H1 (cell line): Measurements from ENCODE around the gene THRB.

Source experiments
- BCL11A ChIP-seq, 2 experiments: IDR thresholded peaks; one replicate each; pipeline ENCODE4 v1.6.1; 2011; ENCODE audit warnings: low read depth in 2 of 2, low read length in 2 of 2, mild to moderate bottlenecking in 2 of 2
- CBX8 ChIP-seq: fragments of 300-800, 300-1000 bp; sonication (generic); IDR thresholded peaks from 2 replicates; pipeline ENCODE4 v1.7.1; 2016; ENCODE audit warnings: low read depth, low read length, borderline replicate concordance
- CHD1 ChIP-seq: IDR thresholded peaks from 2 replicates; pipeline ENCODE4 v1.6.1; 2012; ENCODE audit warnings: low read depth, low read length, improper control_type of control experiment
- CREB1 ChIP-seq: IDR thresholded peaks from 2 replicates; pipeline ENCODE4 v1.6.1; 2012; ENCODE audit warnings: inconsistent platforms
- EGR1 ChIP-seq: IDR thresholded peaks from 2 replicates; pipeline ENCODE4 v1.6.1; 2011; ENCODE audit warnings: low read depth, low read length, borderline replicate concordance
- EZH2 ChIP-seq: fragments of 200-600 bp; sonication (generic); IDR thresholded peaks from 2 replicates; pipeline ENCODE4 v1.7.1; 2012; ENCODE audit warnings: low read depth, mild to moderate bottlenecking, moderate library complexity, low read length, inconsistent platforms; ENCODE audit not compliant: severe bottlenecking
- HDAC2 ChIP-seq, 2 experiments: fragments of 300-600 bp in 1 of 2; sonication (generic) in 1 of 2; IDR thresholded peaks; 2 replicates each; pipeline ENCODE4 v1.6.1; 2011 to 2012; ENCODE audit warnings: low read depth in 2 of 2, low read length in 2 of 2, mild to moderate bottlenecking in 2 of 2, moderate library complexity in 2 of 2, borderline replicate concordance in 1 of 2, inconsistent platforms in 1 of 2
- JUN ChIP-seq: IDR thresholded peaks from 2 replicates; pipeline ENCODE4 v1.6.1; 2011; ENCODE audit warnings: low read depth, mild to moderate bottlenecking, improper control_type of control experiment, low read length
- RAD21 ChIP-seq, 2 experiments: IDR thresholded peaks in 1 of 2; conservative IDR thresholded peaks in 1 of 2; 2 replicates each; pipeline ENCODE4 v1.6.1; 2011; ENCODE audit warnings: low read depth in 2 of 2, low read length in 2 of 2, improper control_type of control experiment in 1 of 2, inconsistent platforms in 1 of 2, mild to moderate bottlenecking in 1 of 2, moderate library complexity in 1 of 2
- SIN3A ChIP-seq, 2 experiments: IDR thresholded peaks in 1 of 2; conservative IDR thresholded peaks in 1 of 2; 2 replicates each; pipeline ENCODE4 v1.6.1; 2011 to 2012; ENCODE audit warnings: low read length in 2 of 2, improper control_type of control experiment in 1 of 2, low read depth in 1 of 2, mild to moderate bottlenecking in 1 of 2
- SP4 ChIP-seq: IDR thresholded peaks from 2 replicates; pipeline ENCODE4 v1.6.1; 2012; ENCODE audit warnings: low read length, inconsistent platforms
- SRF ChIP-seq: IDR thresholded peaks from 2 replicates; pipeline ENCODE4 v1.6.1; 2011; ENCODE audit warnings: mild to moderate bottlenecking, low read depth, low read length, moderate library complexity
- ZNF274 ChIP-seq: IDR thresholded peaks from 2 replicates; pipeline ENCODE4 v1.7.0; 2012; ENCODE audit warnings: low read length, borderline replicate concordance; ENCODE audit errors: extremely low read depth
- TF ChIP-seq, protein P1 (sequence below): fragments of 300-600 bp; sonication (generic); IDR thresholded peaks from 2 replicates; pipeline ENCODE4 v1.7.1; 2012; ENCODE audit warnings: low read length, moderate library complexity, mild to moderate bottlenecking, inconsistent platforms; ENCODE audit not compliant: insufficient replicate concordance

DNA sequence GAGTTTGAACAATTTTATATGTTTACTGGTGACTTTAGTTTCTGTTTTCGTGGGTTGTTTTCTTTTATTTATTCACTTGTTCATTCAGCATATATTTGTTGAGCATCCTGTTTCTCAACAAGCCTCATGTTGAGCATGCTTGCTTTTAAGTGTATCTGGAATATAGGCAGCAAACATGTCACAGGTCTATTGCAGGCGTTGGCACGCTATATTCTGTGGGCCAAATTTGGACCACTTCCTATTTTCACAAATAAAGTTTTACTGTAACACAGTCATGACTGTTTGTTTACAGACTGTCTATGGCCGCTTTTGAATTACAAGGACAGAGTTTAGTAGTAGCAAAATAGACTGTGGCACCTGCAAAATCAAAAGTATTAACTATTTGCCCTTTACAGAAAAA is 89.6 kb downstream of the THRB start:
- TF ChIP-seq BCL11A (IDR thresholded peaks at IDR 0.05; ENCODE audit: low read depth in 2 of 2, low read length in 2 of 2) (no peak), CHD1 (no peak), JUN (no peak), CBX8 (no peak), EZH2 (no peak), CREB1 (no peak), ZNF274 (no peak), EGR1 (no peak), RAD21 (IDR thresholded peaks at IDR 0.05 in 1 of 2, conservative IDR thresholded peaks at IDR 0.05 in 1 of 2; ENCODE audit: low read depth in 2 of 2, low read length in 2 of 2) (no peak), HDAC2 (IDR thresholded peaks at IDR 0.05; ENCODE audit: borderline replicate concordance in 1 of 2, low read depth in 2 of 2, low read length in 2 of 2) (no peak), SP4 (no peak), SIN3A (conservative IDR thresholded peaks at IDR 0.05 in 1 of 2, IDR thresholded peaks at IDR 0.05 in 1 of 2; ENCODE audit: low read depth in 1 of 2, low read length in 2 of 2) (no peak), SRF (no peak)
- TF ChIP-seq, protein P1, sequence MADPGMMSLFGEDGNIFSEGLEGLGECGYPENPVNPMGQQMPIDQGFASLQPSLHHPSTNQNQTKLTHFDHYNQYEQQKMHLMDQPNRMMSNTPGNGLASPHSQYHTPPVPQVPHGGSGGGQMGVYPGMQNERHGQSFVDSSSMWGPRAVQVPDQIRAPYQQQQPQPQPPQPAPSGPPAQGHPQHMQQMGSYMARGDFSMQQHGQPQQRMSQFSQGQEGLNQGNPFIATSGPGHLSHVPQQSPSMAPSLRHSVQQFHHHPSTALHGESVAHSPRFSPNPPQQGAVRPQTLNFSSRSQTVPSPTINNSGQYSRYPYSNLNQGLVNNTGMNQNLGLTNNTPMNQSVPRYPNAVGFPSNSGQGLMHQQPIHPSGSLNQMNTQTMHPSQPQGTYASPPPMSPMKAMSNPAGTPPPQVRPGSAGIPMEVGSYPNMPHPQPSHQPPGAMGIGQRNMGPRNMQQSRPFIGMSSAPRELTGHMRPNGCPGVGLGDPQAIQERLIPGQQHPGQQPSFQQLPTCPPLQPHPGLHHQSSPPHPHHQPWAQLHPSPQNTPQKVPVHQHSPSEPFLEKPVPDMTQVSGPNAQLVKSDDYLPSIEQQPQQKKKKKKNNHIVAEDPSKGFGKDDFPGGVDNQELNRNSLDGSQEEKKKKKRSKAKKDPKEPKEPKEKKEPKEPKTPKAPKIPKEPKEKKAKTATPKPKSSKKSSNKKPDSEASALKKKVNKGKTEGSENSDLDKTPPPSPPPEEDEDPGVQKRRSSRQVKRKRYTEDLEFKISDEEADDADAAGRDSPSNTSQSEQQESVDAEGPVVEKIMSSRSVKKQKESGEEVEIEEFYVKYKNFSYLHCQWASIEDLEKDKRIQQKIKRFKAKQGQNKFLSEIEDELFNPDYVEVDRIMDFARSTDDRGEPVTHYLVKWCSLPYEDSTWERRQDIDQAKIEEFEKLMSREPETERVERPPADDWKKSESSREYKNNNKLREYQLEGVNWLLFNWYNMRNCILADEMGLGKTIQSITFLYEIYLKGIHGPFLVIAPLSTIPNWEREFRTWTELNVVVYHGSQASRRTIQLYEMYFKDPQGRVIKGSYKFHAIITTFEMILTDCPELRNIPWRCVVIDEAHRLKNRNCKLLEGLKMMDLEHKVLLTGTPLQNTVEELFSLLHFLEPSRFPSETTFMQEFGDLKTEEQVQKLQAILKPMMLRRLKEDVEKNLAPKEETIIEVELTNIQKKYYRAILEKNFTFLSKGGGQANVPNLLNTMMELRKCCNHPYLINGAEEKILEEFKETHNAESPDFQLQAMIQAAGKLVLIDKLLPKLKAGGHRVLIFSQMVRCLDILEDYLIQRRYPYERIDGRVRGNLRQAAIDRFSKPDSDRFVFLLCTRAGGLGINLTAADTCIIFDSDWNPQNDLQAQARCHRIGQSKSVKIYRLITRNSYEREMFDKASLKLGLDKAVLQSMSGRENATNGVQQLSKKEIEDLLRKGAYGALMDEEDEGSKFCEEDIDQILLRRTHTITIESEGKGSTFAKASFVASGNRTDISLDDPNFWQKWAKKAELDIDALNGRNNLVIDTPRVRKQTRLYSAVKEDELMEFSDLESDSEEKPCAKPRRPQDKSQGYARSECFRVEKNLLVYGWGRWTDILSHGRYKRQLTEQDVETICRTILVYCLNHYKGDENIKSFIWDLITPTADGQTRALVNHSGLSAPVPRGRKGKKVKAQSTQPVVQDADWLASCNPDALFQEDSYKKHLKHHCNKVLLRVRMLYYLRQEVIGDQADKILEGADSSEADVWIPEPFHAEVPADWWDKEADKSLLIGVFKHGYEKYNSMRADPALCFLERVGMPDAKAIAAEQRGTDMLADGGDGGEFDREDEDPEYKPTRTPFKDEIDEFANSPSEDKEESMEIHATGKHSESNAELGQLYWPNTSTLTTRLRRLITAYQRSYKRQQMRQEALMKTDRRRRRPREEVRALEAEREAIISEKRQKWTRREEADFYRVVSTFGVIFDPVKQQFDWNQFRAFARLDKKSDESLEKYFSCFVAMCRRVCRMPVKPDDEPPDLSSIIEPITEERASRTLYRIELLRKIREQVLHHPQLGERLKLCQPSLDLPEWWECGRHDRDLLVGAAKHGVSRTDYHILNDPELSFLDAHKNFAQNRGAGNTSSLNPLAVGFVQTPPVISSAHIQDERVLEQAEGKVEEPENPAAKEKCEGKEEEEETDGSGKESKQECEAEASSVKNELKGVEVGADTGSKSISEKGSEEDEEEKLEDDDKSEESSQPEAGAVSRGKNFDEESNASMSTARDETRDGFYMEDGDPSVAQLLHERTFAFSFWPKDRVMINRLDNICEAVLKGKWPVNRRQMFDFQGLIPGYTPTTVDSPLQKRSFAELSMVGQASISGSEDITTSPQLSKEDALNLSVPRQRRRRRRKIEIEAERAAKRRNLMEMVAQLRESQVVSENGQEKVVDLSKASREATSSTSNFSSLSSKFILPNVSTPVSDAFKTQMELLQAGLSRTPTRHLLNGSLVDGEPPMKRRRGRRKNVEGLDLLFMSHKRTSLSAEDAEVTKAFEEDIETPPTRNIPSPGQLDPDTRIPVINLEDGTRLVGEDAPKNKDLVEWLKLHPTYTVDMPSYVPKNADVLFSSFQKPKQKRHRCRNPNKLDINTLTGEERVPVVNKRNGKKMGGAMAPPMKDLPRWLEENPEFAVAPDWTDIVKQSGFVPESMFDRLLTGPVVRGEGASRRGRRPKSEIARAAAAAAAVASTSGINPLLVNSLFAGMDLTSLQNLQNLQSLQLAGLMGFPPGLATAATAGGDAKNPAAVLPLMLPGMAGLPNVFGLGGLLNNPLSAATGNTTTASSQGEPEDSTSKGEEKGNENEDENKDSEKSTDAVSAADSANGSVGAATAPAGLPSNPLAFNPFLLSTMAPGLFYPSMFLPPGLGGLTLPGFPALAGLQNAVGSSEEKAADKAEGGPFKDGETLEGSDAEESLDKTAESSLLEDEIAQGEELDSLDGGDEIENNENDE, result no peak
